Fibroblast of peridontal ligament (primary cell): ENCODE measurements around the gene ZNF778.

ENCODE experiments used
- DNase-seq: peaks from one replicate; pipeline ENCODE4 v3.0.0-alpha.2; 2010; ENCODE audit errors: extremely low read depth

The ZNF778 gene

DNA sequence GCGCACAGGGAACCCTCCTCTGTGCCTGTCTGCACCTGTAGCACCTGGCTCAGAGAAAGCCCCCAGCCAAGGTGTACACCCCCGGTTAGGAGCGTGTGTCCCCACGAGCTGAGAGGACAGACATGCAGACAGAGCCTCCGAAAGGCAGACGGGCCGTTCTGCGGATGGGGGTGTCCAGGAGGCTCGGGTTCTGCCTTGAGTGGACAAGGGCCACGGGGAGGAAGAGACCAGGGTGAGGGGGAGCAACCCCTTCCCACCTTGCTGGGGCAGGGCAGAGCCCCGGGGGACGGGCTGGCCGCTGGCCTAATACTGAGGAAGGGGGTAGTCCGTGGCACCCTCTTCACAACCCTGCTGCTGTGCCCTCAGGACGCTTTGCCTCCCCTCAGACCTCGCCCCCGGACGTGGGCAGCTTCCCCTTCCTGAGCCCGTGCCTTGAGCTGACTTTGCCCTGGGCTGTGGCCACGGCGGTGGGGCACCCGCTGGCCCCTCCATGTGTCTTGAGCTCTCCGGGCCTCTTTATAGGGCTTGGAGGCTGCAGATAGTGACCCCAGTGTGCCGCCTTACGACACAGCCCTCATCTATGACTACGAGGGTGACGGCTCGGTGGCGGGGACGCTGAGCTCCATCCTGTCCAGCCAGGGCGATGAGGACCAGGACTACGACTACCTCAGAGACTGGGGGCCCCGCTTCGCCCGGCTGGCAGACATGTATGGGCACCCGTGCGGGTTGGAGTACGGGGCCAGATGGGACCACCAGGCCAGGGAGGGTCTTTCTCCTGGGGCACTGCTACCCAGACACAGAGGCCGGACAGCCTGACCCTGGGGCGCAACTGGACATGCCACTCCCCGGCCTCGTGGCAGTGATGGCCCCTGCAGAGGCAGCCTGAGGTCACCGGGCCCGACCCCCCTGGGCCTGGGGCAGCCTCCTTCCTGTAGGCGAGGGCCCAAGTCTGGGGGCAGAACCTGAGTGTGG, 22.9 kb upstream of the ZNF778 start:
- no peak for DNase-seq

DNA sequence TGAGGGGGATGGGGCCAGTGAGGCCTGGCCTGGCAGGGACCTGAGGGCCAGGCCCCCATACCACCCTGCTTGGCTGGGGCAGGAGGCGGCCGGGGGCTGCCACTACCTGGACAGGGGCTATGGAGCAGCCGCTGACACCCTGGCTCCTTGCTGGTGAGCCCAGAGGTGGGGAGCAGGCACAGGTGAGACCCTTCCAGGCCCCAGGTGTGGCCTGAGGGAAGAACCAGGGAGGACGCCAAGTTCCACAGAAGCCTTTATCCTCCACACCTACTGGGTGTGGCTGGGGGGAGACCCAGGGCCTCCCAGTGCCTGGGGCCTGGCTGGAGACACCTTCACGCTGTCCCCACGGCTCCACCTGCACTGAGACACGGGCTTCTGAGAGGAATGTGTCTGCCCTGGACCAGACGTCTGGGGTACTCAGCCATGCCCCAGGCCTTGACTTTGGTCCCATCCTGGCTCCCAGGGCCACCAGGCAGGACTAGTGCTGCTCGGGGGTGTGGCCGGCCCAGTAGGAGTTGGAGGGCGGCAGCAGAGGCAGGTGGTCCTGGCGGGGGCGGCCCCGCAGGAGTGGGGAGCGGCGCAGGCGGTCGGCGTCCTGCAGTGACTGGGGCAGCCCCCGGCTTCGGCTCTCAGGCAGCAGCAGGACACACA, 21.9 kb upstream of the ZNF778 start:
- no peak for DNase-seq

DNA sequence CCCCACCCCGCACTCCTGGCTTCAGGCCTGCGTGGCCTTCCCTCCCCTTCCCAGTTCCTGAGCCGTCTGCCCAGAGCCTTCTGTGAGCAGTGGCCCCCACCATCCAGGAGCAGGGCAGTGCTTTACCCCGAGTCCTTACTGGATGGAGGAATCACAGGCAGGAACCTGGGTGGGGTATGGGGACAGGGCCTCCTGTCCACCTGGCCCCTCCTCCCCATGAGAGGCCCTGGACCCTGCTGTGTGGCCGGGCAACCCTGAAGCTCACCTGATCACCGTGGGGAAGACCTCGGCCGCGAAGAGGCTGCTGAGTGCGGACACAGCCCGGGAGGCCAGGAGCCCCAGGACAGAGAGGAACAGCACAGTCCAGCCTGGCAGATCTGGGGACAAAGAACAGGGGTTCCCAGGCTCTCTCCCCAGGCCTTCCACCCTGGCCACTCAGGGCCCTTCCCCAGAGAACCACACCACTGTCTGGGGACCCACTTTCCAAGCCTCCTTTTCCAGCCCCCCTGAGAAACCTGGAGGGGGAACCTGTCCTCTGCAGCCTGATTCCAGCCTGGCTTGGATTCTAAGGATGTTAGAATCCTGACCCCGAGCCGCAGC, 20.4 kb upstream of the ZNF778 start:
- no peak for DNase-seq

GRCh38 chr16:89197633-89198416, 19.7 kb upstream of the ZNF778 start:
- no peak for DNase-seq

- no peak for DNase-seq
Observed at GRCh38 chr16:89198417-89199240, 18.9 kb upstream of the ZNF778 start.

DNA sequence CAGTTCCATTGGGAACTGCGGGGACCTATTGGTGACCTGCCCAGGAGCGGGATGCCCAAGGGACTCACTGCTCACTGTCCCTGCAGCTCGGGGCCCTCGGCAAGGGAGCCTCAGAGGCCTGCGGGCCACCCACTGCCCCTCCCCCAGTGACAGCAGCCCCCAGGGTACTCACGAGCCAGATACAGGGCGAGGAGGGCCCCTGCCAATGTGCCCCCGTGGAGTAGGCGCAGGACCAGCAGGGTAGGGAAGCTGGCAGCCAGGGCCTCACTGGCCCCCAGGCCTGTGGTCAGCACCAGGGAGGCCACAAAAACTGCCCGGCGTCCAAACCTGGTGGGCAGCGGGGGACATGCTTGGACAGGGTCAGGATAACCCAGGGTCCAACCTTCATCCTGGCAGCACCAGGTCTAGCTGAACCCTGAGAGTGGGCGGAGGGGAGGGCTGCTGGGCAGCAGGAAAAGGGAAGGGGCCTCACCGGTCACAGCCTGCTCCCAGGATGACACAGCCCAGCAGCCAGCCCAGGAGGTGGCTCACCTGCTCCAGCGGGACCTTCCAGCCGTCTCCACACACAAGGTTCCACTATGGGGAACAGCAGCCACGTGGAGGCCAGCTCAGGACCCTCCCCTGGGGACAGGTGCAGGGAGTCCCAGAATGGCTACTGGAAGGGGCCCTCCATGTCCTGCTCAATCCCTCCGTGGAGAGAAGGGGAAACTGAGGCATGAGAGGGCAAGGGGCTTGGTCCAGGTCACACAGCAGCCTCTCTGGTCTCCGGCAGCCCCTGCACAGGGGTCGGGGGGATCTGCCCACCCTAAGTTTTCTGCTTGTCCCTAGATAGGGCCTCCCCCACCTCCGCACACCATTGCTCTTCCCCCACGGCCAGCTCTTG, 18.0 kb upstream of the ZNF778 start:
- DNase-seq: no peak

DNA sequence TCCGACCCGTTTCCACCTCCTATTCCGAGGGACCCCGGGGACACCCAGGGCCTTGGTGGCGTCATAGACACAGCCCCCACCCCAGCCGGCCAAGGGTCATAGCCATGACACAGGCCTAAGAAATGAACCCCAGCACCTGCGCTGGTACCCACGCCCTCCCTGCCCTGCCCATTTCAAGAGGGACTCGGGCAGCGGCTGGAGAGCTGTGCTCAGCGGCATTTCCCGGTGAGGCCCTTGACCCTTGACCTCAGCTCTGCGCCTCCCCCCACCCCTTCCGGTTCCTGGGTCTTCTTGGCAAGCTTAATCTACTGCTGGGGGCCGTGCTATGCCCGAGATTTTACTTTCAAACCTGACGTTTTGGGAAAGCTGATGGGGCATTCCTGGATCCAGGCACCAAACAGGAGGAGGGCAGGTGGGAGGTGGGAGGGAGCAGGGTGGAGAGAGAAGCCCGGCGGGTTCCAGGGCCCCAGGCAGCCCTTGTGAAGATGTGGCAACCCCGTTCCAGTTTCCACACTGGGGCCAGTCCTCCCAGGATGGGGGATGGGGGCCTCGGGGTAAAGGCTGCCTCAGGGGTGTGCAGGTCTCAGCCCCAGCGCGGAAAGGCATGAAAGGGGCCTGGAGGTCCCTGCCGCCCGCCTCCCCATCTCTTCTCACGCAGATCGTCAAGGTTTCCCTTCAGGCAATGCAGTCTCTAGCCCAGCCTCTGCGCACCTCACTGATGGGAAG, 17.2 kb upstream of the ZNF778 start, which contains the start of gene SLC22A31:
Gene SLC22A31 (minus strand): TSS at position 414 of the 726 bp plus-strand sequence. CDS start 36 bp downstream, at position 378.
- DNase-seq: no peak

DNA sequence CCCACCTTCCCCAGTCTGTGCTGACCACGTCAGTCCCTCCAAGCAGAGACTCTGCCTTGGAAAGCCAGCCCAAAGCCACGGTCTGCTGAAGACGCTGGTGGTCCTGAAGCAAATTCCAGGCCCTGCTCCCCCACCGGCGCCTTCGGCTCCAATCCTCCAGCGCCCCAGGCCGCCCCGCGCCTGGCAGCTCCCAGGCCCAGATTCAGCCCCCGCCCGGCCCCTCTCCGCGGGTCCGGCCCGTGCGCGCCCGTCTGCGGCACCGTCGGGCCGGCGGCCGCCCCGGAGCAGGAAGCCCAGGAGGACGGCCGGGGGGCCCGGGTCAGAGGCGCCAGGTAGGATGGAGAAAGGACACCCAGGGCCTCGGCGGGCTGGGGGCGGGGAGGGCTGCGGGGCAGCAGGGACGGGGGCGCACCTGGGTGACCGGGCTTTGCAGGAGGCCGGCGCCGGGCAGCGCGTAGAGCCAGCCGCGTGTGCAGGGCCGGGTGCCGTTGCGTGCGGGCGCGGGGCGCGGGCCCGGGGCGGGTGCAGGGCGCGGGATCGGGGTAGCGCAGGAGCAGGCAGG, 16.6 kb upstream of the ZNF778 start:
- no peak for DNase-seq

DNA sequence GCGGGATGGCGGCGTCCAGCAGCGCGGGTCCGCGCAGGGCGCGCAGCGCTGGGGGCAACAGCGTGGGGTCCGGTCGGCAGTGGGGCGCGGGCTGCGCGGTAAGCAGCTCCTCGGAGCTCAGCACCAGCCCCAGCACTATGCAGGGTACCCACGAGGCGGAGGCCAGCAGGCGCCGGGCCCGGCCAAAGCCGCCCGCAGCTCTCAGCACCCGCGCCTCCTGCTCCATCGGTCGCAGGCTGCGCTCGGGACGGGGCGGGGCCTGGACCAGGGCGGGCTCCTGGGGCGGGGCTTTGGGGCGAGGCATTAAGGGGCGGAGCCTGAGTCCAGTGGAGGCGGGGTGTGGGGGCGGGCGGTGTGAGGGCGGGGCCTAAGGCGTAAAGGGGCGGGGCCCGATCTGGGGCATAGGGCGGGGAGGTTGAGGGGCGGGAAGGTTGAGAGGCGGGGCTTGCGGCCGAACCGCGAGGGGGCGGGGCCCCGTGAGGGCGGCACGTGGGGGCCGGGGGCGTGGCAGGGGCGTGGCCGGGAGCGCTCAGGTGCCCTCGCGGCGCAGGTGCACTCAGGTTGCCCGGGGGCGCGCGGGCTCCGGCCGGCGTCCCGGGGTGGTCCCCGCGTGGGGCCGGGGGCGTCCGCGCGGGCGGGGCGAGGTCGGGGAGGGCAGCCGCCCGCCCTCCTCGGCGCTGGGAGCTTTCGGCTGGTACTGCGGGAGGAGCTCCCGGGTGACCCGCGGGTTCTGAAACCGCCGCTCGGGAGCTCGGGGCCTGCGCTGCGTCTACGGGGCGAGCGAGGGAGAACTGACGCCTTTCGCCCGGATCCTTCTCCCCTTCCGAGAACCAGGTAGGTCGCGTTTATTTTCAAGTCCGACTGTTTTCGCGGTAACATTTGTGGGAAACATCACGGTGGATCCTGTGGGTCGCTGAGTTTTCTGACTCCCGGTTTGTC, 15.8 kb upstream of the ZNF778 start:
- DNase-seq: peak; percentile 42

DNA sequence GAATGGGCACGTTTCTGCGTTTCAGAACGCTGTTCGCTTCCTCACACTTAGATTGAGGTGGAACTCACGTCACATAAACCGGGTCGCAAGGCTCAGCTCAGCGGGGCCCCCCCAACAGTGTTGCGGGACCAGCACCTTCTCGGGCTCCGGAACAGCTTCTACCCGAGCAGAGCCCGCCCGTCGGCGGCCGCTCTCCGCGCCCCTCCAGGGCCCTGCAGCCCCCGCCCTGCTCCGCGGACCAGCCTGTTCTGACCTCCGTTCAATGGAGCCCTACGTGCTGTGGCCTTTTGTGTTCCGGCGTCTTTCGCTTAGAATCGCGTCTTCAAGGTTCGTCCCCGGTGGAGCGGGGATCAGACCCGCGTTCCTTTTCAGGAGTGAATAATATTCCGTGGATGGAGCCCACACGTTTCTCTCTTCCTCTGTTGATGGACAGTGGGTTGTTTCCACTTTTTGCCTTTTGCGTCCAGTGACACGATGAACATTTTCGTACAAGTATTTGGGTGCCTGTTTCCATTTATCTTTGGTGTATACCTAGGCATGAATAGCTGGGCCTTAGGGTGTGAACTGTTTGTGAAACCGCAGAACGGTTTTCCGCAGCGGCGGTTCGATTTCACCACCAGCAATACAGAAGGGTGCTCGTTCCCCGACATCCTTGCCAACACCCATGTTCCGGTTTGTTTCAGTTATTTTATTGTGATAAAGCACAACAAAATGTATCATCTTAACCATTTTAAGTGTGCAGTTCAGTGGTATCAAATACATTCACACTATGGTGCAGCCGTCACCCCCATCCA, 14.9 kb upstream of the ZNF778 start:
- DNase-seq: no peak

DNA sequence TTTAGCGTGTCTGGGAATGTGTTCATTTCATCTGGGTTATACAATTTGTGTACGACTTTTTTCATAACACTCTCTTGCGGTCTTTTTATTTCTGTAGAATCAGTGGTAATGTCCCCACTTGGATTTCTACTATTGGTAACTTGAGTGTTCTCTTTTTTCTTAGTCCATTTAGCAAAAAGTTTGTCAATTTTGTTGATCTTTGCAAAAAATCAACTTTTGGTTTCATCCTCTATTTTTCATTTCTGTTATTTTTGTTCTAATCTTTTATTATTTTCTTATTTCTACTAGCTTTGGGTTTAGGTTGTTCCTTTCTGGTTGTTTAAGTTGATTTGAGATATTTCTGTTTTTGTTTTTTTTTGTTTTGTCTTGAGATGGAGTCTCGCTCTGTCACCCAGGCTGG, 9.5 kb upstream of the ZNF778 start:
- DNase-seq: no peak

DNA sequence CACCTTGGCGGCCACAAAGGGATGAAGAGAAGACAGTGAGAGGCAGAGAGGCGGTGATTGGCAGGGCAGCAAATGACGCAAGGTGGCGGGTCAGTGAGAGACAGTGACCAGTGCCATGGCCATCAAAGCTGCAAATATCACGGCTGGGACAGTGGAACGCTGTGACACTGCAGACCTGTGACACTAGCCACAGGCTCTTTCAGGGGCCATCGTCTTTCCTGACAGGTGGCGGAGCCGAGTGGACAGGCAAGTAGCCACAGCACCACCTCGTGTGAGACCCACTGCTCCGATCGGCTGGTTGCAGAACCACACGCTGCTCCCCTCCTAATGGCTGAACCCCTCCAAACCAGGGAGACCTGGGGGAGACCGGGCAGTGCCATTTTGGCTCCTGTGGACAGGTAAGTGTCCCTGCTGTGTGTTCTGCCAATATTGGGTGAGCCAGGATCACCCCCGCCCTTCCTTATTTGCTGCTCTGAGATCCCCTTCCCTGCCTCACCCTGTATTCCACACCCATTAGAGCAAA, 7.9 kb upstream of the ZNF778 start:
- no peak for DNase-seq

- DNase-seq: no peak
Observed at GRCh38 chr16:89210165-89210903, 7.2 kb upstream of the ZNF778 start.

DNA sequence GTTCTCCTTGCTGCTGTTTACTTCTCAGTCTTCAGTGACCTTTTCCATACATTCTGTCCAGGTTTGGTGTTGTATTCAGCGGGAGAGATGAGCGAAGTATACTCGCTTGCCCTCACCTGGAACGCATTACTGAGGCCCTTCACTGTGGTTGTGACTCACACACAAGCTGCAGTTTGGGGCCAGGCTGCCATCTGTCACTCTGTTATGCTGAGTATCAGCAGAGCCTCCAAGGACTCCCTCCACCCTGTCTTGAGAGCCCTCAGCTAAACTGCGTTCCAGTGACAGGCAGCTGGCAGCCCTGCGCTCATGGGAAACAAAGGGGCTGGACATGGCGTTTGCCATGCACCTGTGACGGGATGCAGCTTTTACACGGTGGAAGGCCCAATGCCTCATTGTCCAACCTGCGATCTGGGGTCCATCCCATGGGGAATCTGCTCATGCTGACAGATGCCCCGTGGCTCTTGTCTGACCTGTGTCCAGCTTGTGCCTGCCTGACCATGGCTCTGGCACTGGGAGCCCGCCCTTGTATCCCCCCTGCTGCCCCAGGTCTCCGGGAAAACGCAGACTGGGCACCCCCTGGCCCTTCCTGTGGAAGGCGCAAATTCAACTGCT, 6.5 kb upstream of the ZNF778 start:
- peak; percentile 15 for DNase-seq

GRCh38 chr16:89216315-89217137, 977 bp upstream of the ZNF778 start:
- DNase-seq: peak; percentile 86
